Testis (tissue), 3 donors: ENCODE data around the gene HGFAC. TPM values are rescaled to one million over a fixed set of nuclear protein-coding genes. Genes with fewer than 3 reads are reported as not detected.

ENCODE experiments used
- DNase-seq: peaks from one replicate; pipeline ENCODE4 v3.0.0-alpha.2; 2019
- H3K27ac ChIP-seq, 2 donors: fragments of 200-600 bp; sonication (generic); one replicate each; pipeline ENCODE4 v1.5.1; 2019
- H3K27me3 ChIP-seq: fragments of 200-600 bp; sonication (generic); one replicate; pipeline ENCODE4 v1.5.1; 2019
- H3K36me3 ChIP-seq: fragments of 200-600 bp; sonication (generic); one replicate; pipeline ENCODE4 v1.5.1; 2017; ENCODE audit warnings: low read depth; ENCODE audit errors: missing control alignments
- H3K4me1 ChIP-seq: fragments of 200-600 bp; sonication (generic); one replicate; pipeline ENCODE4 v1.5.1; 2019
- H3K4me3 ChIP-seq, 2 donors: fragments of 200-600 bp; sonication (generic); one replicate each; pipeline ENCODE4 v1.5.1; 2017 to 2019
- H3K9me3 ChIP-seq: fragments of 200-600 bp; sonication (generic); one replicate; pipeline ENCODE4 v1.5.1; 2017
- POLR2A ChIP-seq: fragments of 450-650 bp; IDR thresholded peaks from one replicate; pipeline ENCODE4 v1.6.1; 2017; ENCODE audit warnings: antibody characterized with exemption, mild to moderate bottlenecking, moderate library complexity
- WGBS, 2 donors: methylation state at CpG; one replicate each; pipeline ENCODE4 v1.1.5; 2018; 5-methylcytosine and 5-hydroxymethylcytosine counted together
- intact Hi-C: fragments of 100-400 bp; cut with DNase I; formaldehyde crosslinking; loops from one replicate; pipeline ENCODE4 v1.15.1; 2023; ENCODE audit warnings: low total_unique reads
- polyA plus RNA-seq: library from polyadenylated mRNA; stranded (reverse); fragments of 350-450 nt; fragmentation: Illumina TruSeq; extraction: RNeasy Lipid Tissue Mini Kit (QIAGEN cat#74804); gene quantifications from one replicate; pipeline ENCODE4 v1.2.3, GENCODE V29; 2014; ENCODE audit warnings: low read depth, low replicate concordance; ENCODE audit not compliant: insufficient read depth
- total RNA-seq, 2 donors: library from RNA; depleted of rRNA; stranded (reverse); fragments of >200 nt; gene quantifications; one replicate each; pipeline ENCODE4 v1.2.3, GENCODE V29; 2016
- TF ChIP-seq, protein P1 (sequence below), 3 experiments: fragments of 450-650 bp in 2 of 3; fragments of 200-600 bp in 1 of 3; sonication (generic) in 1 of 3; IDR thresholded peaks; one replicate each; pipeline ENCODE4 v1.5.1; 2016 to 2019; ENCODE audit warnings: antibody characterized with exemption in 3 of 3, mild to moderate bottlenecking in 2 of 3, moderate library complexity in 1 of 3

Gene HGFAC
- total and polyA plus RNA-seq, 3 donors from 2014 or later = 15.5 to 72.3 (median 16.8) TPM

DNA sequence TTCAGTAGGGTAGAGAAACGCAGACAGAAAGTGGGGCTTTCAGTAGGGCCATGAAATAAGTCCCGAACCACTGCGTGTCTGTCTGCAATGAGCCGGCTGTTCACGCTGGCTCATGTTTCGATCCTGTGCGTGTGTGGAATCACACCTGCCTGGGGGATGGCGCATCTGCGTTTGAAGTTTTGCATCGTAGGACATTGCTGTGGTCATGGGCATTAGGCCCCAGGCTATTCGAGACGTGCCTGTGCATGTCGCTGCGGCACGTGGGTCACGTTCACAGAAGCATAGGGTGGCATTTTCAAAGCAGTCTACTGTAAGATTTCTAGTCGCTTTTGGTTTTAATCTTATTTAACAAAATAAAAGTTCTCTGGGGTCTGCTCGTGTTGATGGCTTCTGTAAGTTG is 25.5 kb upstream of the HGFAC start:
- Histone ChIP-seq H3K4me3 (no peak overlapping the region), H3K27ac (no peak overlapping the region), H3K9me3 (no peaks in the 10 kb centered on the region), H3K27me3 (no peaks in the 10 kb centered on the region), H3K36me3 (no peaks in the 10 kb centered on the region), H3K4me1 (peaks cover 6% of the 10 kb centered on the region)
- DNase-seq = no peak
- intact Hi-C loops = no loop called here
- TF ChIP-seq, protein P1, sequence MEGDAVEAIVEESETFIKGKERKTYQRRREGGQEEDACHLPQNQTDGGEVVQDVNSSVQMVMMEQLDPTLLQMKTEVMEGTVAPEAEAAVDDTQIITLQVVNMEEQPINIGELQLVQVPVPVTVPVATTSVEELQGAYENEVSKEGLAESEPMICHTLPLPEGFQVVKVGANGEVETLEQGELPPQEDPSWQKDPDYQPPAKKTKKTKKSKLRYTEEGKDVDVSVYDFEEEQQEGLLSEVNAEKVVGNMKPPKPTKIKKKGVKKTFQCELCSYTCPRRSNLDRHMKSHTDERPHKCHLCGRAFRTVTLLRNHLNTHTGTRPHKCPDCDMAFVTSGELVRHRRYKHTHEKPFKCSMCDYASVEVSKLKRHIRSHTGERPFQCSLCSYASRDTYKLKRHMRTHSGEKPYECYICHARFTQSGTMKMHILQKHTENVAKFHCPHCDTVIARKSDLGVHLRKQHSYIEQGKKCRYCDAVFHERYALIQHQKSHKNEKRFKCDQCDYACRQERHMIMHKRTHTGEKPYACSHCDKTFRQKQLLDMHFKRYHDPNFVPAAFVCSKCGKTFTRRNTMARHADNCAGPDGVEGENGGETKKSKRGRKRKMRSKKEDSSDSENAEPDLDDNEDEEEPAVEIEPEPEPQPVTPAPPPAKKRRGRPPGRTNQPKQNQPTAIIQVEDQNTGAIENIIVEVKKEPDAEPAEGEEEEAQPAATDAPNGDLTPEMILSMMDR (IDR thresholded peaks at IDR 0.05) = no peak
- TF ChIP-seq POLR2A = no peak
- WGBS, 2 donors = 91 to 95% methylated on average over 18 of the region's 18 CpGs

- no peak for TF ChIP-seq POLR2A
- TF ChIP-seq, protein P1 (IDR thresholded peaks at IDR 0.05) = no peak
- no peaks in the 10 kb centered on the region for H3K27me3 ChIP-seq
- 94 to 95% methylated on average over 13 to 17 of the region's 17 CpGs for WGBS, 2 donors
- no peak overlapping the region for H3K27ac ChIP-seq
- H3K36me3 ChIP-seq = no peaks in the 10 kb centered on the region
- H3K4me3 ChIP-seq = no peak overlapping the region
- peaks cover 6% of the 10 kb centered on the region for H3K4me1 ChIP-seq
- H3K9me3 ChIP-seq = no peaks in the 10 kb centered on the region
- no peak for DNase-seq
- intact Hi-C loops = no loop called here
Measured at GRCh38 chr4:3416821-3417221, 24.9 kb upstream of the HGFAC start.

DNA sequence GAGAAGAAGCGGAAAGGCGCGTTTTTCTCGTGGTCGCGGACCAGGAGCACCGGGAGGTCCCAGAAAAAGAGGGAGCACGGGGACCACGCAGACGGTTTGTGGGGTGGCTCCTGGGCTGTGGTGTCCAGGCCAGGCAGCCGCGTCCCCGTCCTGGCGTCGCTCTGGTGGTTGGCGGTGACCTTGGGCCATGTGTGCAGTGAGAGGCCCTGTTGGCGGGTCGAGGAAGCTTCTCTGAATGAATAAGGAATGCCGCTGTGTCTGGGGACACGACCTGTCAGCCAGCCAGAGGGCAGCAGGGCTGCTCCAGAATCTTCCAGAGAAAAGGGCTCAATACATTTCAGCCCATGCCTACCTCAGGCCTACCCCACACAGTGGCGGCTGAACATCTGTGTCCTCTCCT is 24.3 kb upstream of the HGFAC start:
- Histone ChIP-seq H3K4me3 (no peak overlapping the region), H3K9me3 (no peaks in the 10 kb centered on the region), H3K27ac (no peak overlapping the region), H3K27me3 (no peaks in the 10 kb centered on the region), H3K4me1 (peaks cover 3% of the 10 kb centered on the region), H3K36me3 (no peaks in the 10 kb centered on the region)
- DNase-seq = no peak
- WGBS, 2 donors = 88 to 95% methylated on average over 20 to 21 of the region's 21 CpGs
- no peak for TF ChIP-seq POLR2A
- TF ChIP-seq, protein P1 (IDR thresholded peaks at IDR 0.05) = no peak
- intact Hi-C loops = no loop called here

DNA sequence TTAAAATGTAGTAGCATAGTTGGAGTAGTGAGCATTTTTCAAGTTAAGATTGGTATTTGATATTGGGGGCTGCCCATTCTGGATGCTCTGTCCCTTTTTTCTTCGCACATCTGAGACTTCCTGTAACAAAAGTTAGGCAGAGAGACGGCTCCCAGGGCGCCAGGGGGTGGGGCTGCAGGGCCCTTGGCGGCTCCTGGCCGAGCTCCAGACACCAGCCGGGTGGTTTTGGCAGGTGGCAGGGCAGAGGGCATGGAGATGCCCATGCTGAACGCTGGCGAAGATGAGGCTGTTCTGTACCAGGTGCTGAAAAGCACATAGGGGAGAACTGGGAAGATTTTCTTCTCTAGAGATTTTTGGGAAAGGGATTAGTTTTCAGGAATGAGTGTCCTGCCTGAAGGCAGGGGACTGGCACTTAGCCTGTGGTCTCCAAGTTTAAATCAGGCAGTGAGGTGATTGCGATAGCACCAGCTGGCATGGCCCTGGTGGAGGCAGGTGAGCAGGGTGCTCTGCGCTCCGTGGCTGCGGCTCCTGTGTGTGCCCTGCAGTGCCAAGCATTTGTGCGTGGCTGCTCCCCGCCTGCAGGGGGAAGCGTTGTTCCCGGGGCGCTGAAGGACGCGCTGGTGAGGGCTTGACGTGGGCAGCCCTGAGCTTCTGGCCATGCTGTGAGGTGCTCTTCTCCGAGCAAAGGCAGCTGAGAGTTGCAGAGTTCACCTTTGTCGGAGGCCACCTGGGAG is 23.6 kb upstream of the HGFAC start:
- Histone ChIP-seq H3K9me3 (no peaks in the 10 kb centered on the region), H3K4me3 (no peak overlapping the region), H3K27me3 (no peaks in the 10 kb centered on the region), H3K36me3 (no peaks in the 10 kb centered on the region), H3K4me1 (no peaks in the 10 kb centered on the region), H3K27ac (no peak overlapping the region)
- TF ChIP-seq POLR2A = no peak
- TF ChIP-seq, protein P1 (IDR thresholded peaks at IDR 0.05) = no peak
- intact Hi-C loops = no loop called here
- 88 to 95% methylated on average over 21 to 22 of the region's 22 CpGs for WGBS, 2 donors
- DNase-seq = no peak
